ENCODE data around the gene SPRED1.

SPRED1 gene

GRCh38 chr15:38283010-38283409 is 30.4 kb downstream of the SPRED1 start:
- no peak for DNase-seq (ENCODE audit: low spot score)

DNA sequence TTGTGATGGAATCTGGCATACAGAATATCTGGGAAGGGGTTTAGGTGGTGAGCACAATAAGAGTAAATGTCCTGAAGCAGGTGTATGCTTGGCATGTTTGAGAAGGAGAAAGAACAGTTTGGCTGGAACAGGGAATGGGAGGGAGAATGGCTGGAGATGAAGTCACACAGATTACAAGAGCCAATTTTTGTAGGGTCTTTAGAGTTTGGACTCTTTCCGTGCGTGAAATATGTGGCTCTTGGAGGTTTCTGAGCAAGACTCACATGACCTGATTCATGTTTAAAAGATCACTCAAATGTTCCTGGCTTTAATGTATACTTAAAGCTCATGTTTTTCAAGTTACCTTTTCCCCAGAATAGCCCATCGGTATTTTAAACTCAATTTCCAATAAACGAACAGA is 32.8 kb downstream of the SPRED1 start:
- no peak for DNase-seq (ENCODE audit: low spot score)

DNA sequence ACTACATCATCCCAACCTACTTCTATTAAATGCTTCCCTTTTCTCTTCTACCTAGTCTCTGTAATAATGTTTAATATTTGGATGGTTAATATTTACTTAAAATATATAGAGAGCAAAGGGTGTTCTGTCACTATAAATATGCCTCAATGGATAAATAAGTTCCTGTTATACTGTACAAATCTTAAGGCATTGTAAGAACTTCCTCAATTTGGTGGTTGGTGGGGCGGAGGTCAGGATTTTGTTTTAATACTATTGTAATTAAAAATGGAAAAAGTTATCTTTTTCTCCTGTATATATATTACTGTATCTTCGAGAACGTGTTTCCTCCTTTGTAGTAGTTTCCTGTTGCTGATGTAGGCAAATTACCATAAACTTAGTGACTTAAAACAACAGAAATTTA is 41.5 kb downstream of the SPRED1 start:
- DNase-seq (ENCODE audit: low spot score): no peak

DNA sequence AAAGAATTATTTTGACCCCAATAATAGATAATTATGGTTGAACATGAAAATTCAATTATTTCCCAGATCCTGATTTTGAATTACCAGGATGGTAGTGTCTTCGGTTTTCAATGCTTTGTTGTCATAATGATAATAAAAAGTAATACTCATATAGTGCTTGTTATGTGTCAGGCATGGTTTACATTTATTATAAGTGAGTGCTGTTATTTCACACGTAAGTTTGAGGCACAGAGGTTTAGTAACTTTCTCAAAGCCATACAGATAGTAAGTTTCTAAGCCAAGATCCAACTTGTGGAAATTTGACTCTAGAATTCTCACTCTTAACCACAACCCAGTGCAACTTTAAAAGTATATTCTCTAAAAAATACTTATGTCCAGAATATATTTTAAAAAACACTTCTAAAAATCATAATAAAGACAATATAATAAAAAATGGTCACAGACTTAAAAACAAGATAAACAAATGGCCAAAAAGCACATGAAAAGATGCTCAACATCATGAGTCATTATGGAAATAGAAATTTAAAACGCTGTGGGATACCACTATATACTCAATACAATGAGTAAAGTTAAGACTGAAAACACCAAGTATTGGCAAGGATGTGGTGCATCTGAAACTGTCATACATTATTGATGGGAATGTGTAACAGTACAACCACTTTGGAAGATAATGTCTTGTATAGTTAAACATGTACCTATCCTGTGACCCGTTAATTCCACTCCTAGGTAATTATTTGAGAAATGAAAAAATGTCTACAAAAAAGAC is 45.2 kb downstream of the SPRED1 start:
- no peak for DNase-seq (ENCODE audit: low spot score)

DNA sequence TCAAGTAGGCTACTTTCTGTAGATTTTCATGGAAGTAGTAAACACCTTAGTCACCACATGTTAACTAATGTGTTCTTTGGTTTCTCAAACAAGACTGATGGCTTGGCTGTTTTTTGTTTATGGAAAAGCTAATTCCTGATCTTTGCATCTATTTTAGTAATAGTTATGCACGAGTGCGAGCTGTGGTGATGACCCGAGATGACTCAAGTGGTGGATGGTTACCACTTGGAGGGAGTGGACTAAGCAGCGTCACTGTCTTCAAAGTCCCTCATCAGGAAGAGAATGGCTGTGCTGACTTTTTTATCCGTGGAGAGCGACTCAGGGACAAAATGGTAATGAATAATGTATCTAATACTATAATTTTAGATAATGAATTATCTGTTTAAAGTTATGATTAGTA is 46.6 kb downstream of the SPRED1 start:
- DNase-seq (ENCODE audit: low spot score): no peak

GRCh38 chr15:38300395-38300794 is 47.8 kb downstream of the SPRED1 start:
- no peak for DNase-seq (ENCODE audit: low spot score)

DNA sequence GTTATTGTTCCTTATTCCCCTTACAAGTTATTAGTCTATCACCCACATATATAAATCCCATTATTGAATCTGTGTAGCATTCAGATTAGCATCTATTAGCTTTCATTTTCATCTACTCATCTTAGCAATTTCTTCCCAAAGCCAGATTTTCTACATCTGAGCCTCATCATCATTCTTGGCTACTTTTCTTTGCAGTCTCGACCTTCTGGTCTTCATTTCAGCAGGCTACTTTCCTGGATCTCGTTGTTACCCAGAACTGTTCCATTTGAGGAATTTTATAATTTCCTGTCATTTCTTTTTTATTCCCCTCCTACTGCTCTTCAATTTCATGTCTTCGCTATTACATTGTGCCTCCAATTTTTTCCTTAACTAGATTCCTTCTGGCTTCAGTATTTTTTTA is 51.8 kb downstream of the SPRED1 start:
- no peak for DNase-seq (ENCODE audit: low spot score)

DNA sequence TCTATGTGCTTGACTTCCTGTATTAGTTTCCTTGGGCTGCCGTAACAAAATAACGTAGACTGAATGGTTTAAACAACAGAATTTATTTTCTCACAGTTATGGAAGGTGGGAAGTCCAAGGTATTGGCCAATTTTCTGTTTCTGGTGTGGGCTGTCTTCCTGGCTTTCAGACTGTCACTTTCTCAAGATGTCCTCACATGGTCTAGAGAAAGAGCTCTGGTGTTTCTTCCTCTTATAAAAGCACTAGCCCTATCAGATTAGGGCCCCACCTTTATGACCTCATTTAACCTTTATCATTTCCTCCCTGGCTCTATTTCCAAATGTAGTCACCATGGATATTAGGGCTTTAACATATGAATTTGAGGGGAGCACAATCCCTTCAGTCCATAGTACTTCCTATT is 54.6 kb downstream of the SPRED1 start:
- no peak for DNase-seq (ENCODE audit: low spot score)

DNA sequence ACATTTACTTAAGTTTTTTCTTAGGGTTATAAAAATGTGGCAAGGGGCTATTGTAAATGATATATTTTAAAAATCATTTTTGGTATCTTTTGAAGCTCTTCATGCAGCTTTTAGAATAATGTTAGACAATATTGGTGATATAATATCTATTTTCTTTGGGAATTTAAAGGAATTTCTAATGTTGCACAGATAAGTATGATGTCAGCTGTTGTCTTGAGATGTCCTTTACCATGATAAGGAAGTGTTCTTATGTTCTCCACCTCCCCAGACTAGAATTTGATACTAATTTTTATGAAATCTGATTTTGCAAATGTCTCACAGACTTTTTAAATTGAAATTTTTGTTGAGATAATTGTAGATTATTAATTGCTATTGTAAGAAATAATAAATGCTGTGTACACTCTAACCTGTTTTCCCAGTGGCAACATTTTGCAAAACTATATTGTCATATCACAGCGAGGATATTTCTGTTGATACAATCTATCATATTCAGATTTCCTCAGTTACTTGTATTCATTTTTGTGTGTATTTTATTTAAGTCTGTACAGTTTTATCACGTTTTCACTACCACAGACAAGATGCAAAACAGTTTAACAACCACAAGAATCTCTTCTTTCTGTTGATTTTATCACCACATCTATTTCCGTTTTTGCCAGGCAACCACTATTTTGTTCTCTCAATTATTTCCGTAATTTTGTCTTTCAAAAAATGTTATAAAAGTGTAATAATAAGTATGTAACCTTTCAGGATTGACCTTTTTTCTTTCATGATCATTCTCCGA is 55.4 kb downstream of the SPRED1 start:
- no peak for DNase-seq (ENCODE audit: low spot score)

DNA sequence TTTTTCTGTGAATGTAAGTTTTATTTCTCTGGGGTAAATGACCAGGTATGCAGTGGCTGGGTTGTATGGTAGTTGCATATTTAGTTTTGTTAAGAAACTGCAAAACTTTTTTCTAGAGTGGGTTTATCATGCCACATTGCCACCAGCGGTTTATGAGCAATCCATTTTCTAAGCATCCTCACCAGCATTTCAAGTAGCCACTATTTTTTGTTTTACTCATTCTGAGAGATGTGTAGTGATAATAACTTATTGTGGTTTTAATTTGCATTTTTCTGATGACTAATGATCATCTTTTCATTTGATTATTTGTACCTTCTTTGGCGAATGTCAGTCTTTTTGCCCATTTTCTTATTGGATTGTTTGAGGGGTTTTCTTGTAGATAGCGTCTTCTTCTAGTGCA is 56.2 kb downstream of the SPRED1 start:
- DNase-seq (ENCODE audit: low spot score): no peak

DNA sequence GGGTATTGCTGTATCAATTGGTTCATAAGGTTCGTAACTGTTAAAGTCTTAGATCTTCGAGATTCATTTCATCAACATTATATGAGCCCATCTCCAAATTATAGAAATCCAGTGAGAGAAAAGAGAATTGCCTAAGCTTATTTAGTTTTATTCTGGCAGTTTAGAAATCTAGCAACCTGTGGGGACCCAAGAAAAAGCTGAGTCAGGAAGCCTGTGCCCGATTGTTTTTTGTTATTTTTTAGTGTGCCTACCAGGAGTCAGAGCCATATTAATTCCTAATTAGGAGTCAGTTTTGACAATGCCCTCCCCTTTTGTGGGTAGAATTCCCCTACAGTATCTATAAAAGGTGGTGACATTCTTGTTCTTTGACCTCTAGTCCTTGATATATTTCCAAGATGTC is 59.6 kb downstream of the SPRED1 start:
- no peak for DNase-seq (ENCODE audit: low spot score)

GRCh38 chr15:38316311-38316710 is 63.7 kb downstream of the SPRED1 start:
- DNase-seq (ENCODE audit: low spot score): no peak

- DNase-seq (ENCODE audit: low spot score): no peak
Observed at GRCh38 chr15:38320181-38320580, 67.5 kb downstream of the SPRED1 start.

- DNase-seq (ENCODE audit: low spot score): no peak
Observed at GRCh38 chr15:38320866-38321265, 68.2 kb downstream of the SPRED1 start.

DNA sequence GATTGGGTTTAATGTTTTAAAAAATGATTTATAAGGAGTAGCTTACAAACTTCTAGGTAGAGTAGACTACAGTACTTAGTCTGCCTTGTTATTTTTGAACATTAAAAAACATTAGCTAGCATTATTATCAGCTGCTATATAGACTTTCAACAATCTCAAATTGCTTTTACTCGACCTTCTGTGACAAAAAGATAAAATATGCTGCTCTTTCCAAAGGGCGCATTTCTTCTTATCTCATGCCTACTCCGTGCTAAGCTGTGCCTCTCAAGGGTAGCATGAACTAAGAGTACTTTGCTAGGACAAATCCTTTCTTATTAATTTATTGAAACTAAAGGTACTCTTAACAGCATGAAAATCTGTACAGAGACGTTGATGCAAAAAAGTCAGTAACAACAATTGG is 71.3 kb downstream of the SPRED1 start:
- no peak for DNase-seq (ENCODE audit: low spot score)

DNA sequence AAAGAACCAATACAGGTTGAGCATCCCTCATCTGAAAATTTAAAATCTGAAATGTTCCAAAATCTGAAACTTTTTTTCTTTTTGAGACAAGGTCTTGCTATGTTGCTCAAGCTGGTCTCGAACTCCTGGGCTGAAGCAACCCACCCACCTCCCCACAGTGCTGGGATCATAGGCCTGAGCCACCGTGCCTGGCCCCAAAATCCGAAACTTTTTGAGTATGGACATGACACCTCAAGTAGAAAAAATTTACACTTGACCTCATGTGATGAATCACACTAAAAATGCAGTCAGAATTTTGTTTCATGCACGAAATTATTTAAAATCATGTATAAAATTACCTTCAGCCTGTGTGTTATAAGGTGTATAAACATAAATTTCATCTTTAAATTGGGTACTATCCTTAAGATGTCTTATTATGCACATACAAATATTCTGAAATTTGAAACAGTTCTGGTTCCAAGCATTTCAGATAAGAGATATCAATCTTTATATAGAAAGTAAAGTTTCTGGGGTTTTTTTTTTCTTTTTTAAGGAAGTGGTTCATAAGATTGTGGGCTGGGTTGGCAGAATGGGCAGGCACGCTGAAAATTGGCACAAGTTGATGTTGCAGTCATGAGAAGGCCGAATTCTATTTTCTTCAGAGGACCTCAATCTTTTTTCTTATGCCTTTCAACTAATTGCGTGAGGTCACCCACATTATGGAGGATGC is 72.5 kb downstream of the SPRED1 start:
- DNase-seq (ENCODE audit: low spot score): no peak

DNA sequence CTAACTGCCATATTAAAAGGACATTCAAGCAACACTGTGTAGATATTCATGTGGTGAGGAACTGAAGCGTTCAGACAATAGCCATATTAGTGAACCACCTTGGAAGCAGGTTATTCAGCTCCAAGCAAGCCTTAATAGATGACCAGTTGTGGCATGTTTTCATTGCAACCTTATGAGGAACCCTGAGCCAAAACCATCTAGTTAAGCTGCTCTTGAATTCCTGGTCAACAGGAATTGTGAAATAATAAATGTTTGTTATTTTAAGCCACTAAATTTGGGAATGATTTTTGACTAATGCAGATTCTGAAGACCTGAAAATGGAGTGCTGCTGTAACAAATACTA is 73.0 kb downstream of the SPRED1 start:
- DNase-seq (ENCODE audit: low spot score): no peak

DNA sequence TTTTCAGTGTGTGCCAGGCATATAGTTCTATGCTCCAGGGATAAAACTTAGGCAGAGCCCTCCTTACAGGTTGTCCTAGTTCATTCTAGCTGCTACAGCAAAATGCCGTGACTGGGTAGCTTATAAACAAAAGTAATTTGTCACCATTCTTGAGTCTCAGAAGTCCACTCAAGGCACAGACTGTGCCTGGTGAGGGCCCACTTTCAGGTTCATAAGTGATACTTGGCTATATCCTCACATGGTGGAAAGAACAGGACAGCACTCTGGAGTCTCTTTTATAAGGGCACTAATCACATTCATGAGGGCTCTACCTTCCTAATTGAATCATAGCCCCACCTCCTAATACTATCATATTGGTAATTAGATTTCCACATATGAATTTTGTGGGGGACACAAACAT is 80.1 kb downstream of the SPRED1 start:
- DNase-seq (ENCODE audit: low spot score): no peak

DNA sequence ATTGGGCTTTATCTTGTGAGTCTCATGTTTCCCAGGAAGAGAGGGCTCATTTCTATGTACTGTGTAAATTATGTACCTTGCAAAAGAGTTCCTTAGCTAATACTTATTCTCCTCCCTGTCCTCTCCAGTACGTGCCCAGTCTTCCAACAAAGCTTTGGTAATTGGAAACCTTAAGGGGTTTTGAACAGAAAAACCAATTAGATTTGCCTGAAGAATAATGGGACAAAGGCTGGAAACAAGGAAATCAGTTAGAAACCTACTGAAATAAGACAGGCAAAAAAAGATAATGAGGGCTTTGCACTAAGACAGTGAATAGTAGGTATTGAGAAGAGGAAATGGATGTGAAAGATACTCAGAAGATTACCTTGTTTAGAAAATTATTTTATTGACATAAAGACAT is 82.5 kb downstream of the SPRED1 start:
- no peak for DNase-seq (ENCODE audit: low spot score)

DNA sequence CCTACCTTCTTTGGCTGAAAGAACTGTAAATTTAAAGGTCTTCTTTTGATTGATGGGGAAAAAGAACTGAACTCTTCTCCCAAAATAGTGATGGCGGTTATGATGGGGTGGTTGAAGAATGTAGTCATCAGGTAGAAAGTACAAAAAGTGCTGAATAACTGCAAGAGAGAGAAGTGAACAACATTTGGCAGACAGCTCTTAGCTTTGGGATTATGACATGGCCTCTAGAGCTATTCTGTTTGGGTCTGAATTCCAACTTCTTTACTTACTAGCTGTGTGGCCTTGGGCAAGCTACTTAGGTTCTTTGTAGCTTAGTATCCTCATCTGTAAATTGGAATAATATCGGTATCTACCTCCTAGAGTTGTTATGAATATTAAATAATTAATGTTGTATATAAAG is 91.7 kb downstream of the SPRED1 start:
- no peak for DNase-seq (ENCODE audit: low spot score)

DNA sequence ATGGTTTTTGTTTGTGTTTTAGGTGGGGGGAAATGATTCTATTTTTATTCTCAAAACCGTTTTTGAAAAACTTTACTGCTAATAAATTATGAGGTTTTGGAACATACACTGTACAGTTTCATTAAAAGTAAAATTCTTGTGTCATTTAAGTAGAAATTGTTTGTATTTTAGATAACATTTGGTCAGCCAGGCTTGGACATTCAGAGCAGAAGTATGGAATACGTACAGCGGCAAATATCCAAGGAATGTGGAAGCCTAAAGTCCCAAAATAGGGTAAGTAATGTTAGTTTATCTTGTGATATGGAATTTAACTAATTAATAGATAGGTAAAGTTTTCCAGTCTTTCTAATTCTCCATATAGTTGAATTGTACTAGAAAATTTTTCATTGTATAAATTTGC is 96.6 kb downstream of the SPRED1 start:
- DNase-seq (ENCODE audit: low spot score): no peak

GRCh38 chr15:38351466-38351865 is 98.8 kb downstream of the SPRED1 start:
- DNase-seq (ENCODE audit: low spot score): no peak

DNA sequence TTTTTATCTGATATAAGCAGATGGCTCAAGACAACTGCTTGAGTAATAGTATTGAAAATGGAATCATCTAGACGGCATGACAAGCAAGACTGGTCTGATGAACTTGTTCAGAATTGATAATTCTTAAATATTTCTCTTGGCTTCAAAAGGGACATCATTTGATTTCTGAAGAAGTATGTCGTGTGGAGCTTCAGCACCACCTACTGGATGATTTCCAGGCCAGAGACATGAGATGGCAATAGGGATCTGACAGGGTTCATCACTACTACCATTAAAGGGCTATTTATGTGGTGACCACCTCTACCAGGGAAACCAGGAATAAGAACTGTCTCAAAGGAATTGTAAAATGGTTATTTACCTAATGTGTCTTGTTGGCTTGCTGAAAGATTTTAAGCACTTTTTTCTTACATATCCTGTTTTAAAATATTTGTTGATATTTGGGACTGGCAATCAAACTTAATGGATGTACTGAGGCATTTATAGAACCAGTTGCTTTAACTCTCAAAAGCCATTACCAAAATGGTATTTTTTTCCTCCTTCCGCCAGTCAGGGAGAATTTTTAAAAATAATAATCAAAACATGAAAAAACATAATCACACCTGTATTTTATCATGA is 101.8 kb downstream of the SPRED1 start:
- peak; percentile 21 for DNase-seq (ENCODE audit: low spot score)

Measured in COLO829 (cell line).